C4-2B (cell line): ENCODE data around the gene RBFOX2.

Source experiments
- ZFX ChIP-seq: fragments of 450-650 bp; IDR thresholded peaks from 2 replicates; pipeline ENCODE4 v1.6.1; 2017
- TF ChIP-seq, protein P1 (sequence below): fragments of 450-650 bp; conservative IDR thresholded peaks from 2 replicates; pipeline ENCODE4 v1.5.1; 2017; ENCODE audit warnings: mild to moderate bottlenecking

DNA sequence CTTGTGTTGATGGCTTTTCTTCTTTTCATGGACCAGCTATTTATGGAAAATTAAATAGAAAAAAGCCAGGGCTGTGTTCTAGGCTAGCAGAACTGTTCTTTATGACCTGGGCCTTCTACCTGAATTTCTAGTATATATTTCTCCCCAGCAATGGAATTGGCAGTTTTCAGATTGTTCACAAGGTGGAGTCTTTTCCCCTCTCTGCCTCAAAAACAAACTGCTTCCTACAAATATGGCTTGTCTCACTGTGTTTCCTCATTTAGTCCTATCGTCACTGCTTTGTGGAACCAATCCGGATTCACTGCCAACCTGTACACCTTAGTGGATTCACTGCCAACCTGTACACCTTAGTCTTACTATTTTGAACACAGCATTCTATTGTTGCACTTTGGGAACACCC is 316.0 kb downstream of the RBFOX2 start:
- TF ChIP-seq, protein P1, sequence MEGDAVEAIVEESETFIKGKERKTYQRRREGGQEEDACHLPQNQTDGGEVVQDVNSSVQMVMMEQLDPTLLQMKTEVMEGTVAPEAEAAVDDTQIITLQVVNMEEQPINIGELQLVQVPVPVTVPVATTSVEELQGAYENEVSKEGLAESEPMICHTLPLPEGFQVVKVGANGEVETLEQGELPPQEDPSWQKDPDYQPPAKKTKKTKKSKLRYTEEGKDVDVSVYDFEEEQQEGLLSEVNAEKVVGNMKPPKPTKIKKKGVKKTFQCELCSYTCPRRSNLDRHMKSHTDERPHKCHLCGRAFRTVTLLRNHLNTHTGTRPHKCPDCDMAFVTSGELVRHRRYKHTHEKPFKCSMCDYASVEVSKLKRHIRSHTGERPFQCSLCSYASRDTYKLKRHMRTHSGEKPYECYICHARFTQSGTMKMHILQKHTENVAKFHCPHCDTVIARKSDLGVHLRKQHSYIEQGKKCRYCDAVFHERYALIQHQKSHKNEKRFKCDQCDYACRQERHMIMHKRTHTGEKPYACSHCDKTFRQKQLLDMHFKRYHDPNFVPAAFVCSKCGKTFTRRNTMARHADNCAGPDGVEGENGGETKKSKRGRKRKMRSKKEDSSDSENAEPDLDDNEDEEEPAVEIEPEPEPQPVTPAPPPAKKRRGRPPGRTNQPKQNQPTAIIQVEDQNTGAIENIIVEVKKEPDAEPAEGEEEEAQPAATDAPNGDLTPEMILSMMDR, result peak; percentile 27
- TF ChIP-seq ZFX, result no peak
